K562 (cell line): ENCODE results near the gene GRIK3. TPM values are rescaled to one million over a fixed set of nuclear protein-coding genes. Genes with fewer than 3 reads are reported as not detected.

Experiments
- ATAC-seq: fragments of 200-7000 bp; cut with Tn5 transposase; 3 replicates; pipeline ENCODE4 v1.9.1; 2020; ENCODE audit warnings: moderate library complexity
- BruUV-seq: library from RNA; stranded (reverse); fragments of 400-500 nt; replicated peaks from 2 replicates; lab custom pipeline; 2021; lab: Mats Ljungman, UMichigan
- CTCF ChIA-PET: fragments of 300-600 bp; formaldehyde crosslinking; extraction: SDS; loops from one replicate; lab custom pipeline; 2021; ENCODE audit warnings: low intra/inter-chr PET ratio; lab: Yijun Ruan, JAX
- POLR2A ChIA-PET: fragments of 300-600, 350-650 bp; sonication (Branson Sonifier 250); formaldehyde crosslinking; extraction: SDS; loops from one replicate; lab custom pipeline; 2021; ENCODE audit warnings: antibody characterized with exemption, inconsistent platforms; lab: Yijun Ruan, JAX
- DNase-seq, 4 experiments: peaks; one replicate each; pipeline versions ENCODE4 v3.0.0 to v3.0.0-alpha.2; 2011 to 2018; ENCODE audit warnings: low spot score in 3 of 4, mixed read lengths in 3 of 4; ENCODE audit errors: extremely low read depth in 1 of 4
- FAIRE-seq: peaks from 2 replicates; lab custom pipeline; 2011; peaks lifted over from hg19 to GRCh38; lab: Jason Lieb, UNC
- H2AFZ ChIP-seq: 2 replicates; pipeline ENCODE4 v1.6.0; 2011; ENCODE audit warnings: low read depth, low read length, control low read depth, inconsistent platforms
- H3K27ac ChIP-seq: fragments of 200-600 bp; 3 replicates; pipeline ENCODE4 v1.8.0; 2011; ENCODE audit warnings: low read depth, mild to moderate bottlenecking, control low read depth, inconsistent platforms, low read length, moderate library complexity, mixed read lengths; ENCODE audit errors: extremely low read depth
- H3K27me3 ChIP-seq, 2 experiments: fragments of 300-600 bp in 1 of 2; 2 replicates in 1 of 2; 3 replicates in 1 of 2; pipeline versions ENCODE4 v1.6.0 to v1.8.0; 2011; ENCODE audit warnings: inconsistent platforms in 2 of 2, low read length in 2 of 2, mild to moderate bottlenecking in 1 of 2, mixed read lengths in 1 of 2, moderate library complexity in 1 of 2; ENCODE audit not compliant: control insufficient read depth in 2 of 2, insufficient read depth in 2 of 2
- H3K36me3 ChIP-seq: fragments of 300-600 bp; 3 replicates; pipeline ENCODE4 v1.8.0; 2011; ENCODE audit warnings: mild to moderate bottlenecking, low read length, inconsistent platforms; ENCODE audit not compliant: control insufficient read depth, insufficient read depth
- H3K4me1 ChIP-seq, 2 experiments: fragments of 200-600 bp in 1 of 2; replicated peaks in 1 of 2; 2 replicates in 1 of 2; 3 replicates in 1 of 2; pipeline versions ENCODE4 v1.5.1 to v1.8.0; 2011; ENCODE audit warnings: inconsistent platforms in 2 of 2, low read length in 2 of 2, mild to moderate bottlenecking in 1 of 2, mixed read lengths in 1 of 2, moderate library complexity in 1 of 2; ENCODE audit not compliant: control insufficient read depth in 2 of 2, insufficient read depth in 2 of 2
- H3K4me2 ChIP-seq: 2 replicates; pipeline ENCODE4 v1.6.1; 2011; ENCODE audit warnings: low read length, control low read depth, inconsistent platforms, mixed read lengths; ENCODE audit not compliant: insufficient read depth
- H3K4me3 ChIP-seq: fragments of 200-600 bp; sonication (generic), shearing (Covaris generic); 2 replicates; pipeline ENCODE4 v1.5.1; 2016; ENCODE audit warnings: control low read depth, inconsistent platforms
- H3K79me2 ChIP-seq: fragments of 200-600 bp; 3 replicates; pipeline ENCODE4 v1.8.0; 2011; ENCODE audit warnings: low read length, inconsistent platforms; ENCODE audit not compliant: control insufficient read depth, insufficient read depth
- H3K9ac ChIP-seq, 2 experiments: 2 replicates each; pipeline versions ENCODE4 v1.6.0 to v1.6.1; 2011; ENCODE audit warnings: low read depth in 2 of 2, low read length in 2 of 2, control low read depth in 1 of 2, inconsistent platforms in 1 of 2, mild to moderate bottlenecking in 1 of 2, mixed read lengths in 1 of 2; ENCODE audit not compliant: insufficient read depth in 1 of 2
- H3K9me1 ChIP-seq: one replicate; pipeline ENCODE4 v1.6.0; 2011; ENCODE audit warnings: inconsistent platforms, mild to moderate bottlenecking, low read length, moderate library complexity; ENCODE audit not compliant: control insufficient read depth, insufficient read depth
- H3K9me3 ChIP-seq: replicated peaks from 2 replicates; pipeline ENCODE4 v1.5.1; 2011; ENCODE audit warnings: low read depth, low read length, inconsistent platforms; ENCODE audit not compliant: control insufficient read depth, insufficient read depth
- H4K20me1 ChIP-seq: replicated peaks from 2 replicates; pipeline ENCODE4 v1.6.1; 2011; ENCODE audit warnings: low read length, inconsistent platforms, mixed read lengths; ENCODE audit not compliant: control insufficient read depth, insufficient read depth
- DMBX1 ChIP-seq: fragments of 250-450 bp; sonication (Bioruptor Pico); IDR thresholded peaks from 2 replicates; pipeline ENCODE4 v1.8.0; 2022; ENCODE audit warnings: inconsistent platforms, mild to moderate bottlenecking, moderate library complexity, borderline replicate concordance
- HLTF ChIP-seq: fragments of 450-650 bp; IDR thresholded peaks from 2 replicates; pipeline ENCODE4 v1.6.1; 2016
- MBD2 ChIP-seq: sonication (generic); IDR thresholded peaks from 2 replicates; pipeline ENCODE4 v1.6.1; 2016; ENCODE audit warnings: low read depth, borderline replicate concordance
- NFE2L1 ChIP-seq: fragments of 450-650 bp; IDR thresholded peaks from 2 replicates; pipeline ENCODE4 v1.6.1; 2016; ENCODE audit warnings: missing genetic modification characterization, low read depth, mild to moderate bottlenecking, missing compliant biosample characterization, moderate library complexity, borderline replicate concordance
- OTX1 ChIP-seq: fragments of 450-650 bp; formaldehyde crosslinking; IDR thresholded peaks from 2 replicates; pipeline ENCODE4 v1.4.0; 2022; ENCODE audit warnings: mild to moderate bottlenecking
- PCBP1 ChIP-seq: fragments of 200-400 bp; formaldehyde crosslinking; IDR thresholded peaks from 2 replicates; pipeline ENCODE4 v1.6.1; 2018; ENCODE audit warnings: mild to moderate bottlenecking, low read depth, low read length; ENCODE audit not compliant: poor library complexity, severe bottlenecking
- WGBS: fragments of 100-300 bp; shearing (Covaris generic); methylation state at CpG from one replicate; pipeline ENCODE4 v1.1.6; 2016; ENCODE audit warnings: low coverage, mixed read lengths; ENCODE audit not compliant: insufficient coverage; ENCODE audit errors: missing lambda C conversion rate; 5-methylcytosine and 5-hydroxymethylcytosine counted together
- in situ Hi-C: fragments of 300-500 bp; cut with MboI; formaldehyde crosslinking; loops from 4 replicates; pipeline ENCODE4 v1.15.0; 2018; ENCODE audit warnings: inconsistent platforms, mixed read lengths
- intact Hi-C: fragments of 100-400 bp; cut with micrococcal nuclease; formaldehyde crosslinking; loops from 2 replicates; pipeline ENCODE4 v1.14.2; 2022
- polyA plus RNA-seq, 8 experiments: library from polyadenylated mRNA; depleted of rRNA in 4 of 8; stranded (reverse) in 5 of 8; unstranded in 3 of 8; fragments of >200 nt; fragmentation: Nextera tagmentation in 2 of 8; fragmentation: Illumina TruSeq in 1 of 8; extraction: Ambion mirVana in 2 of 8; extraction: Trizol in 1 of 8; gene quantifications; 2 replicates each; pipeline versions ENCODE4 v1.2.1 to v1.2.3, GENCODE V29; 2011 to 2014; ENCODE audit warnings: inconsistent platforms in 1 of 8, missing spikeins in 1 of 8
- total RNA-seq, 7 experiments: library from RNA; depleted of rRNA in 6 of 7; stranded (reverse); fragments of >200 nt in 6 of 7; fragmentation: Illumina TruSeq in 2 of 7; extraction: Trizol in 2 of 7; gene quantifications; 2 replicates each; pipeline versions ENCODE4 v1.2.1 to v1.2.3, GENCODE V29; 2011 to 2021; ENCODE audit warnings: low replicate concordance in 1 of 7
- TF ChIP-seq, protein P1 (sequence below): fragments of 450-650 bp; formaldehyde crosslinking; IDR thresholded peaks from 2 replicates; pipeline ENCODE4 v1.4.0; 2022; ENCODE audit warnings: missing genetic modification characterization

Gene GRIK3
- total and polyA plus RNA-seq, 9 of the 15 experiments (the other 6 are each of a cell fraction or from before 2014, with no cell fraction given), result not detected

DNA sequence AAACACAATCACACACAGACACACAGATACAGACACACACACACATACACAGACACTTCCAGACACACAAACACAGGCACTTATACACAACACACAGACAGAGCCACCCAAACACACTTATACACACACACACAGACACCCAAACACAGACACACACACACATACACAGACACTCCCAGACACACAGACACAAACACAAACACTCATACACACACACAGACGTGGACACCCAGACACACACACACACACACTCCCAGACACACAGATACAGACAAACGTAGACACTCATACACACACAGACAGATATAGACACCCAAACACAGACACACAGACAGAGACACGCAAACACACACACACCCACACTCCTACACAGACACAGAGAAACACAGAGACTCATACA, 272.1 kb downstream of the GRIK3 start:
- FAIRE-seq, result peak; percentile 58

More for the DNA sequence above, 272.1 kb downstream of the GRIK3 start:
- Histone ChIP-seq H3K36me3 (no peaks in the 10 kb centered on the region), H4K20me1 (0 out of 2 replicates have a peak, but pooled peaks cover 5% of the 10 kb centered on the region), H3K9me3 (no peaks in the 10 kb centered on the region), H3K27ac (no peak overlapping the region), H3K27me3 (peaks cover 4 to 20% of the 10 kb centered on the region in 2 experiments; a peak in 3 of 5 replicates), H3K9ac (no peak overlapping the region), H3K9me1 (no peaks in the 10 kb centered on the region), H3K79me2 (no peaks in the 10 kb centered on the region), H3K4me2 (no peak overlapping the region), H3K4me1 (peaks cover 0 to 3% of the 10 kb centered on the region in 2 experiments; a peak in 1 of 5 replicates), H2AFZ (no peak overlapping the region), H3K4me3 (no peak overlapping the region)
- CTCF ChIA-PET, result no interaction called here
- TF ChIP-seq OTX1 (CRISPR knock-in tag) (peak; percentile 39; the same call in 1 of the 2 replicates), MBD2 (no peak), DMBX1 (CRISPR knock-in tag) (no peak), HLTF (no peak), PCBP1 (no peak), NFE2L1 (tag) (no peak)
- TF ChIP-seq, protein P1, sequence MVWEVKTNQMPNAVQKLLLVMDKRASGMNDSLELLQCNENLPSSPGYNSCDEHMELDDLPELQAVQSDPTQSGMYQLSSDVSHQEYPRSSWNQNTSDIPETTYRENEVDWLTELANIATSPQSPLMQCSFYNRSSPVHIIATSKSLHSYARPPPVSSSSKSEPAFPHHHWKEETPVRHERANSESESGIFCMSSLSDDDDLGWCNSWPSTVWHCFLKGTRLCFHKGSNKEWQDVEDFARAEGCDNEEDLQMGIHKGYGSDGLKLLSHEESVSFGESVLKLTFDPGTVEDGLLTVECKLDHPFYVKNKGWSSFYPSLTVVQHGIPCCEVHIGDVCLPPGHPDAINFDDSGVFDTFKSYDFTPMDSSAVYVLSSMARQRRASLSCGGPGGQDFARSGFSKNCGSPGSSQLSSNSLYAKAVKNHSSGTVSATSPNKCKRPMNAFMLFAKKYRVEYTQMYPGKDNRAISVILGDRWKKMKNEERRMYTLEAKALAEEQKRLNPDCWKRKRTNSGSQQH (CRISPR knock-in tag), result peak; percentile 57; the same call in 1 of the 2 replicates
- in situ Hi-C loops (no loop called here), intact Hi-C loops (no loop called here)
- 0% methylated on average over 3 of the region's 3 CpGs for WGBS
- POLR2A ChIA-PET, result interaction anchor here (1.7 kb wide), 1 partner anchor 16 kb away, joined by 4 read pairs; no protein-coding TSS in a partner anchor
- no TSS peak for BruUV-seq
- DNase-seq (no peak), ATAC-seq (no peak)
